Measurements from ENCODE around the gene CCNA1. TPM values are rescaled to one million over a fixed set of nuclear protein-coding genes. Genes with fewer than 3 reads are reported as not detected.

The CCNA1 gene
- polyA plus RNA-seq, 4 donors: 0.03 to 0.27 (median 0.22) TPM; not detected in 1

- no peaks in the 10 kb centered on the region for H3K36me3 ChIP-seq (ENCODE audit: control insufficient read depth in 3 of 3, insufficient read depth in 2 of 3, low read depth in 1 of 3, low read length in 3 of 3)
- H3K27me3 ChIP-seq (ENCODE audit: control insufficient read depth in 3 of 3, insufficient read depth in 3 of 3, low read length in 3 of 3): no peaks in the 10 kb centered on the region
- H3K4me3 ChIP-seq (ENCODE audit: low read depth in 1 of 3, low read length in 3 of 3): no peak overlapping the region
- H3K4me1 ChIP-seq (ENCODE audit: control insufficient read depth in 3 of 3, insufficient read depth in 2 of 3, low read depth in 1 of 3, low read length in 2 of 3): no peaks in the 10 kb centered on the region
- FAIRE-seq: no peak
- WGBS, 3 donors: 18 to 57% (median 41%) methylated on average over 2 of the region's 2 CpGs
- no peaks in the 10 kb centered on the region for H3K9me3 ChIP-seq (ENCODE audit: control insufficient read depth in 2 of 2, insufficient read depth in 1 of 2, low read depth in 1 of 2, low read length in 1 of 2)
- H3K27ac ChIP-seq (ENCODE audit: low read depth in 1 of 3, low read length in 2 of 3): no peak overlapping the region
- no peak for DNase-seq
Measured at GRCh38 chr13:36456577-36456976, 24.3 kb downstream of the CCNA1 start.

- no peaks in the 10 kb centered on the region for H3K4me1 ChIP-seq (ENCODE audit: control insufficient read depth in 3 of 3, insufficient read depth in 2 of 3, low read depth in 1 of 3, low read length in 2 of 3)
- no peaks in the 10 kb centered on the region for H3K27me3 ChIP-seq (ENCODE audit: control insufficient read depth in 3 of 3, insufficient read depth in 3 of 3, low read length in 3 of 3)
- DNase-seq (no peak), FAIRE-seq (no peak)
- H3K27ac ChIP-seq (ENCODE audit: low read depth in 1 of 3, low read length in 2 of 3): no peak overlapping the region
- H3K9me3 ChIP-seq (ENCODE audit: control insufficient read depth in 2 of 2, insufficient read depth in 1 of 2, low read depth in 1 of 2, low read length in 1 of 2): no peaks in the 10 kb centered on the region
- no peaks in the 10 kb centered on the region for H3K36me3 ChIP-seq (ENCODE audit: control insufficient read depth in 3 of 3, insufficient read depth in 2 of 3, low read depth in 1 of 3, low read length in 3 of 3)
- H3K4me3 ChIP-seq (ENCODE audit: low read depth in 1 of 3, low read length in 3 of 3): no peak overlapping the region
Measured at GRCh38 chr13:36461506-36461905, 29.2 kb downstream of the CCNA1 start.

- no peak for FAIRE-seq
- DNase-seq: no peak
- no peak overlapping the region for H3K27ac ChIP-seq (ENCODE audit: low read depth in 1 of 3, low read length in 2 of 3)
- peaks cover 0 to 7% of the 10 kb centered on the region in 2 donors for H3K9me3 ChIP-seq (ENCODE audit: control insufficient read depth in 2 of 2, insufficient read depth in 1 of 2, low read depth in 1 of 2, low read length in 1 of 2)
- WGBS, 3 donors: 76 to 83% (median 81%) methylated on average over 2 of the region's 2 CpGs
- no peaks in the 10 kb centered on the region for H3K4me1 ChIP-seq (ENCODE audit: control insufficient read depth in 3 of 3, insufficient read depth in 2 of 3, low read depth in 1 of 3, low read length in 2 of 3)
- H3K4me3 ChIP-seq (ENCODE audit: low read depth in 1 of 3, low read length in 3 of 3): no peak overlapping the region
- no peaks in the 10 kb centered on the region for H3K27me3 ChIP-seq (ENCODE audit: control insufficient read depth in 3 of 3, insufficient read depth in 3 of 3, low read length in 3 of 3)
- no peaks in the 10 kb centered on the region for H3K36me3 ChIP-seq (ENCODE audit: control insufficient read depth in 3 of 3, insufficient read depth in 2 of 3, low read depth in 1 of 3, low read length in 3 of 3)
Measured at GRCh38 chr13:36475468-36475867, 43.2 kb downstream of the CCNA1 start.

- Histone ChIP-seq H3K4me1 (ENCODE audit: control insufficient read depth in 3 of 3, insufficient read depth in 2 of 3, low read depth in 1 of 3, low read length in 2 of 3) (no peaks in the 10 kb centered on the region), H3K36me3 (ENCODE audit: control insufficient read depth in 3 of 3, insufficient read depth in 2 of 3, low read depth in 1 of 3, low read length in 3 of 3) (no peaks in the 10 kb centered on the region), H3K9me3 (ENCODE audit: control insufficient read depth in 2 of 2, insufficient read depth in 1 of 2, low read depth in 1 of 2, low read length in 1 of 2) (peaks cover 0 to 7% of the 10 kb centered on the region in 2 donors), H3K27ac (ENCODE audit: low read depth in 1 of 3, low read length in 2 of 3) (no peak overlapping the region), H3K4me3 (ENCODE audit: low read depth in 1 of 3, low read length in 3 of 3) (no peak overlapping the region), H3K27me3 (ENCODE audit: control insufficient read depth in 3 of 3, insufficient read depth in 3 of 3, low read length in 3 of 3) (no peaks in the 10 kb centered on the region)
- DNase-seq: no peak
- 41 to 69% (median 52%) methylated on average over 2 of the region's 2 CpGs for WGBS, 3 donors
- FAIRE-seq: no peak
Measured at GRCh38 chr13:36476661-36477060, 44.4 kb downstream of the CCNA1 start.

- FAIRE-seq (no peak), DNase-seq (no peak)
- H3K9me3 ChIP-seq (ENCODE audit: control insufficient read depth in 2 of 2, insufficient read depth in 1 of 2, low read depth in 1 of 2, low read length in 1 of 2): peaks cover 0 to 2% of the 10 kb centered on the region in 2 donors
- no peaks in the 10 kb centered on the region for H3K27me3 ChIP-seq (ENCODE audit: control insufficient read depth in 3 of 3, insufficient read depth in 3 of 3, low read length in 3 of 3)
- 45 to 61% (median 55%) methylated on average over 2 of the region's 2 CpGs for WGBS, 3 donors
- no peaks in the 10 kb centered on the region for H3K4me1 ChIP-seq (ENCODE audit: control insufficient read depth in 3 of 3, insufficient read depth in 2 of 3, low read depth in 1 of 3, low read length in 2 of 3)
- H3K36me3 ChIP-seq (ENCODE audit: control insufficient read depth in 3 of 3, insufficient read depth in 2 of 3, low read depth in 1 of 3, low read length in 3 of 3): no peaks in the 10 kb centered on the region
- no peak overlapping the region for H3K27ac ChIP-seq (ENCODE audit: low read depth in 1 of 3, low read length in 2 of 3)
- no peak overlapping the region for H3K4me3 ChIP-seq (ENCODE audit: low read depth in 1 of 3, low read length in 3 of 3)
Measured at GRCh38 chr13:36480726-36481427, 48.6 kb downstream of the CCNA1 start.

GRCh38 chr13:36490055-36490454 lies 57.8 kb downstream of the CCNA1 start:
- DNase-seq (no peak), FAIRE-seq (no peak)
- Histone ChIP-seq H3K36me3 (ENCODE audit: control insufficient read depth in 3 of 3, insufficient read depth in 2 of 3, low read depth in 1 of 3, low read length in 3 of 3) (no peaks in the 10 kb centered on the region), H3K27me3 (ENCODE audit: control insufficient read depth in 3 of 3, insufficient read depth in 3 of 3, low read length in 3 of 3) (peaks cover 0 to 1% (median 0%) of the 10 kb centered on the region in 3 donors), H3K27ac (ENCODE audit: low read depth in 1 of 3, low read length in 2 of 3) (no peak overlapping the region), H3K4me1 (ENCODE audit: control insufficient read depth in 3 of 3, insufficient read depth in 2 of 3, low read depth in 1 of 3, low read length in 2 of 3) (no peaks in the 10 kb centered on the region), H3K4me3 (ENCODE audit: low read depth in 1 of 3, low read length in 3 of 3) (no peak overlapping the region), H3K9me3 (ENCODE audit: control insufficient read depth in 2 of 2, insufficient read depth in 1 of 2, low read depth in 1 of 2, low read length in 1 of 2) (no peaks in the 10 kb centered on the region)

Other genes starting within 250 kb of the CCNA1 start
- 1 to 10 TPM in 1 of 4 donors, under 1 TPM in 1, not detected in 2; 0.12 to 1.0 TPM for gene SOHLH2, start 217.9 kb upstream of the CCNA1 start, polyA plus RNA-seq
- gene CCDC169, start 134.7 kb upstream of the CCNA1 start, polyA plus RNA-seq: 1 to 10 TPM in 1 of 4 donors, under 1 TPM in 1, not detected in 2; 0.37 to 5.3 TPM
- 10 to 100 TPM in 3 of 4 donors, 1 to 10 TPM in 1; 3.4 to 55.3 (median 12.4) TPM for gene SPART, start 86.1 kb upstream of the CCNA1 start, polyA plus RNA-seq
- under 1 TPM in 2 of 4 donors, not detected in 2; 0.01 to 0.10 TPM for gene SERTM1, start 241.5 kb downstream of the CCNA1 start, polyA plus RNA-seq

Data from small intestine (tissue), 7 donors.